HEK293T (cell line): ENCODE results near the gene IGF1R.

ENCODE experiments used
- ARNT ChIP-seq: fragments of 450-650 bp; IDR thresholded peaks from 2 replicates; pipeline ENCODE4 v1.6.1; 2017; ENCODE audit warnings: mild to moderate bottlenecking
- BHLHE40 ChIP-seq: fragments of 450-650 bp; IDR thresholded peaks from 2 replicates; pipeline ENCODE4 v1.6.1; 2016; ENCODE audit warnings: mild to moderate bottlenecking, moderate library complexity, borderline replicate concordance
- CTBP1 ChIP-seq: fragments of 450-650 bp; IDR thresholded peaks from 2 replicates; pipeline ENCODE4 v1.6.1; 2016; ENCODE audit warnings: borderline replicate concordance
- ELF4 ChIP-seq: fragments of 450-650 bp; IDR thresholded peaks from 2 replicates; pipeline ENCODE4 v1.6.1; 2017; ENCODE audit warnings: antibody characterized with exemption
- FOXA1 ChIP-seq: fragments of 450-650 bp; IDR thresholded peaks from 2 replicates; pipeline ENCODE4 v1.6.1; 2016; ENCODE audit warnings: mild to moderate bottlenecking
- FOXK2 ChIP-seq: fragments of 450-650 bp; IDR thresholded peaks from 2 replicates; pipeline ENCODE4 v1.6.1; 2016; ENCODE audit warnings: mild to moderate bottlenecking
- FOXM1 ChIP-seq: fragments of 450-650 bp; IDR thresholded peaks from 2 replicates; pipeline ENCODE4 v1.6.1; 2017; ENCODE audit warnings: mild to moderate bottlenecking, borderline replicate concordance
- L3MBTL2 ChIP-seq: fragments of 450-650 bp; conservative IDR thresholded peaks from 2 replicates; pipeline ENCODE4 v1.6.1; 2016; ENCODE audit warnings: mild to moderate bottlenecking
- LEF1 ChIP-seq: fragments of 450-650 bp; IDR thresholded peaks from 2 replicates; pipeline ENCODE4 v1.6.1; 2017; ENCODE audit warnings: mild to moderate bottlenecking, borderline replicate concordance
- NFRKB ChIP-seq: fragments of 450-650 bp; IDR thresholded peaks from 2 replicates; pipeline ENCODE4 v1.6.1; 2016; ENCODE audit warnings: mild to moderate bottlenecking, moderate library complexity
- PKNOX1 ChIP-seq: fragments of 450-650 bp; IDR thresholded peaks from 2 replicates; pipeline ENCODE4 v1.6.1; 2016
- SP1 ChIP-seq: fragments of 450-650 bp; IDR thresholded peaks from 2 replicates; pipeline ENCODE4 v1.6.1; 2017
- TARDBP ChIP-seq: fragments of 450-650 bp; IDR thresholded peaks from 2 replicates; pipeline ENCODE4 v1.6.1; 2016

- TF ChIP-seq FOXM1 (no peak), BHLHE40 (no peak), FOXA1 (no peak), PKNOX1 (no peak), SP1 (no peak), ARNT (no peak), NFRKB (no peak), CTBP1 (no peak), L3MBTL2 (no peak), ELF4 (no peak), TARDBP (no peak), FOXK2 (no peak), LEF1 (no peak)
Measured at GRCh38 chr15:98878862-98879261, 230.5 kb downstream of the IGF1R start.
